NCI-H1105 (cell line): Measurements from ENCODE around the gene NBR1.
"Not testable (repeated sequence)": the region's sequence is repeated elsewhere in the genome, so short reads cannot be mapped to it uniquely, and the experiment has no call there.

Source experiments
- DNase-seq: peaks from one replicate; lab custom pipeline; 2025; lab: John Stamatoyannopoulos, UW

The NBR1 gene

DNA sequence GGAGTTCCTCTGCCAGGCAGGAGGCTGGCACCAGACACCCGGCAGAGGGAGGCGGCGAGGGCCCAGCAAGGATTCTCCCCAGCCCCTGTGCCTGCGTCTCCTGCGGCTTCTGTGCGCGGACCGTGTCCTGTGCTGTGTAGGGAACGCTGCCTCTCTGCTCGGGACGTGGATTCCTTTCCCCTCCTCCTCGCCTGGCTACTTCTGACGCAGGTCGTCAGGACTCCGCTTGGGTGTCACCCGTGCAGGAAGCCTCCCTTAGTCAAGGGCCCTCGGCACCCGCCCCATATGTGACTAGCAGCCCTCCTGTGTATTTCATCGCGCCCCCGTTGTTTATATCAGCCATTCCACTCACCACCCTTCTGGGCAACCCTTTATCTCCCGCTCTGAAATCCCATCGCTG lies 75.4 kb downstream of the NBR1 start:
- DNase-seq: not testable (repeated sequence)
